ENCODE results near the gene PCDHB10.
"Not testable (repeated sequence)": the region's sequence is repeated elsewhere in the genome, so short reads cannot be mapped to it uniquely, and the experiment has no call there.

PCDHB10 gene

GRCh38 chr5:141172381-141173204 lies 19.6 kb upstream of the PCDHB10 start, which contains the start of gene PCDHB7:
Gene PCDHB7 (plus strand): TSS chr5:141172644. CDS start chr5:141172836, 192 bp downstream.
- H3K9me2 ChIP-seq (replicated peaks; ENCODE audit: insufficient read depth, low read length): no peaks in the 10 kb centered on the region
- H3K4me2 ChIP-seq (ENCODE audit: low read depth, low read length, poor library complexity, severe bottlenecking): peak within 1 kb of the TSS; percentile 22
- H3K36me3 ChIP-seq (ENCODE audit: low read length): no peaks in the 10 kb centered on the region
- H4K20me1 ChIP-seq (ENCODE audit: low read depth, low read length): no peaks in the 10 kb centered on the region; the same call in 1 of the 2 replicates
- no peak within 1 kb of the TSS for H3K27ac ChIP-seq (ENCODE audit: low read depth, low read length)
- H3K79me2 ChIP-seq (ENCODE audit: insufficient read depth, low read length): no peaks in the 10 kb centered on the region
- H3K9ac ChIP-seq (ENCODE audit: low read length): no peak within 1 kb of the TSS
- H3K4me3 ChIP-seq (ENCODE audit: insufficient read depth, low read length, poor library complexity, severe bottlenecking): no peak within 1 kb of the TSS
- H3K9me3 ChIP-seq (ENCODE audit: insufficient read depth, low read length): no peaks in the 10 kb centered on the region
- no peak for TF ChIP-seq EZH2phosphoT487 (conservative IDR thresholded peaks at IDR 0.05; ENCODE audit: low read length)
- TF ChIP-seq, protein P1, sequence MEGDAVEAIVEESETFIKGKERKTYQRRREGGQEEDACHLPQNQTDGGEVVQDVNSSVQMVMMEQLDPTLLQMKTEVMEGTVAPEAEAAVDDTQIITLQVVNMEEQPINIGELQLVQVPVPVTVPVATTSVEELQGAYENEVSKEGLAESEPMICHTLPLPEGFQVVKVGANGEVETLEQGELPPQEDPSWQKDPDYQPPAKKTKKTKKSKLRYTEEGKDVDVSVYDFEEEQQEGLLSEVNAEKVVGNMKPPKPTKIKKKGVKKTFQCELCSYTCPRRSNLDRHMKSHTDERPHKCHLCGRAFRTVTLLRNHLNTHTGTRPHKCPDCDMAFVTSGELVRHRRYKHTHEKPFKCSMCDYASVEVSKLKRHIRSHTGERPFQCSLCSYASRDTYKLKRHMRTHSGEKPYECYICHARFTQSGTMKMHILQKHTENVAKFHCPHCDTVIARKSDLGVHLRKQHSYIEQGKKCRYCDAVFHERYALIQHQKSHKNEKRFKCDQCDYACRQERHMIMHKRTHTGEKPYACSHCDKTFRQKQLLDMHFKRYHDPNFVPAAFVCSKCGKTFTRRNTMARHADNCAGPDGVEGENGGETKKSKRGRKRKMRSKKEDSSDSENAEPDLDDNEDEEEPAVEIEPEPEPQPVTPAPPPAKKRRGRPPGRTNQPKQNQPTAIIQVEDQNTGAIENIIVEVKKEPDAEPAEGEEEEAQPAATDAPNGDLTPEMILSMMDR (IDR thresholded peaks at IDR 0.05; ENCODE audit: insufficient read depth, low read length, poor library complexity, severe bottlenecking): peak; percentile 75
- H2AFZ ChIP-seq (ENCODE audit: low read depth, low read length, severe bottlenecking): no peak within 1 kb of the TSS
- no peaks in the 10 kb centered on the region for H3F3A ChIP-seq (ENCODE audit: insufficient read depth)
- H3K27me3 ChIP-seq (ENCODE audit: low read length): peaks cover 3% of the 10 kb centered on the region; the same call in 1 of the 2 replicates

DNA sequence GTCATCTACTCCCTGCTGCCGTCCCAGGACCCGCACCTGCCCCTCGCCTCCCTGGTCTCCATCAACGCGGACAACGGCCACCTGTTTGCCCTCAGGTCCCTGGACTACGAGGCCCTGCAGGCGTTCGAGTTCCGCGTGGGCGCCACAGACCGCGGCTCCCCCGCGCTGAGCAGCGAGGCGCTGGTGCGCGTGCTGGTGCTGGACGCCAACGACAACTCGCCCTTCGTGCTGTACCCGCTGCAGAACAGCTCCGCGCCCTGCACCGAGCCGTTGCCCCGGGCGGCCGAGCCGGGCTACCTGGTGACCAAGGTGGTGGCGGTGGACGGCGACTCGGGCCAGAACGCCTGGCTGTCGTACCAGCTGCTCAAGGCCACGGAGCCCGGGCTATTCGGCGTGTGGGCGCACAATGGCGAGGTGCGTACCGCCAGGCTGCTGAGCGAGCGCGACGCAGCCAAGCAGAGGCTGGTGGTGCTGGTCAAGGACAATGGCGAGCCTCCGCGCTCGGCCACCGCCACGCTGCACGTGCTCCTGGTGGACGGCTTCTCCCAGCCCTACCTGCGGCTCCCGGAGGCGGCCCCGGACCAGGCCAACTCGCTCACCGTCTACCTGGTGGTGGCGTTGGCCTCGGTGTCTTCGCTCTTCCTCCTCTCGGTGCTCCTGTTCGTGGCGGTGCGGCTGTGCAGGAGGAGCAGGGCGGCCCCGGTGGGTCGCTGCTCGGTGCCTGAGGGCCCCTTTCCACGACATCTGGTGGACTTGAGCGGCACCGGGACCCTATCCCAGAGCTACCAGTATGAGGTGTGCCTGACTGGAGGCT lies 17.7 kb upstream of the PCDHB10 start:
- H3K79me2 ChIP-seq (ENCODE audit: insufficient read depth, low read length); H3K27ac ChIP-seq (ENCODE audit: low read depth, low read length): not testable (repeated sequence)

DNA sequence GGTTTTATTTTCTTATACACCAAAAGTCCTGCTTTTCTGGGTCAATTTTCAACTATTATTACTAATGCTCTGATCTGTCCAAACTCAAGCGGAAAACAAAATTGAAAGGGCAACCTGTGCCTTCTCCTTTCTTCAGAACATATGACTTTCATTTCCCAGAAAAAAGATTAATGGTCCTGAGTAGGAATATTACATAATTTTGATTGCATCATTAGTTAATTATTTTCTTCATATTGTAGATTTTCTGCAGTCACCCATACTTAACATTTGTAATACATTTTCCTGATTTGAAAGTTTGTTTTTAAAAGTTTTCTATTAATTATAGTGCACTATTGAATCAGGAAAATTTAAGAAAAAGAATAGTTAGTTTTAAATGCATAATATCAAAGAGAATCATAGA lies 16.2 kb upstream of the PCDHB10 start:
- no peaks in the 10 kb centered on the region for H3K36me3 ChIP-seq (ENCODE audit: low read length)
- no peaks in the 10 kb centered on the region for H3K9me3 ChIP-seq (ENCODE audit: insufficient read depth, low read length)
- peaks cover 3% of the 10 kb centered on the region; the same call in 1 of the 2 replicates for H3K27me3 ChIP-seq (ENCODE audit: low read length)
- H3K9me2 ChIP-seq (replicated peaks; ENCODE audit: insufficient read depth, low read length): no peaks in the 10 kb centered on the region
- H3K79me2 ChIP-seq (ENCODE audit: insufficient read depth, low read length): no peaks in the 10 kb centered on the region
- TF ChIP-seq EZH2phosphoT487 (conservative IDR thresholded peaks at IDR 0.05; ENCODE audit: low read length): no peak
- TF ChIP-seq, protein P1 (IDR thresholded peaks at IDR 0.05; ENCODE audit: insufficient read depth, low read length, poor library complexity, severe bottlenecking): no peak
- no peak overlapping the region for H3K27ac ChIP-seq (ENCODE audit: low read depth, low read length)
- H2AFZ ChIP-seq (ENCODE audit: low read depth, low read length, severe bottlenecking): no peak overlapping the region
- no peaks in the 10 kb centered on the region for H3F3A ChIP-seq (ENCODE audit: insufficient read depth)
- no peak overlapping the region for H3K4me2 ChIP-seq (ENCODE audit: low read depth, low read length, poor library complexity, severe bottlenecking)
- H4K20me1 ChIP-seq (ENCODE audit: low read depth, low read length): no peaks in the 10 kb centered on the region; the same call in 1 of the 2 replicates
- no peak overlapping the region for H3K9ac ChIP-seq (ENCODE audit: low read length)
- H3K4me3 ChIP-seq (ENCODE audit: insufficient read depth, low read length, poor library complexity, severe bottlenecking): no peak overlapping the region

More for the DNA sequence above, 17.7 kb upstream of the PCDHB10 start:
- not testable (repeated sequence) for H3K4me3 ChIP-seq (ENCODE audit: insufficient read depth, low read length, poor library complexity, severe bottlenecking); H3K9me2 ChIP-seq (replicated peaks; ENCODE audit: insufficient read depth, low read length); H4K20me1 ChIP-seq (ENCODE audit: low read depth, low read length); H3K36me3 ChIP-seq (ENCODE audit: low read length); H3K27me3 ChIP-seq (ENCODE audit: low read length); H3K9me3 ChIP-seq (ENCODE audit: insufficient read depth, low read length); H3K9ac ChIP-seq (ENCODE audit: low read length); H3K4me2 ChIP-seq (ENCODE audit: low read depth, low read length, poor library complexity, severe bottlenecking); H2AFZ ChIP-seq (ENCODE audit: low read depth, low read length, severe bottlenecking); H3F3A ChIP-seq (ENCODE audit: insufficient read depth)

DNA sequence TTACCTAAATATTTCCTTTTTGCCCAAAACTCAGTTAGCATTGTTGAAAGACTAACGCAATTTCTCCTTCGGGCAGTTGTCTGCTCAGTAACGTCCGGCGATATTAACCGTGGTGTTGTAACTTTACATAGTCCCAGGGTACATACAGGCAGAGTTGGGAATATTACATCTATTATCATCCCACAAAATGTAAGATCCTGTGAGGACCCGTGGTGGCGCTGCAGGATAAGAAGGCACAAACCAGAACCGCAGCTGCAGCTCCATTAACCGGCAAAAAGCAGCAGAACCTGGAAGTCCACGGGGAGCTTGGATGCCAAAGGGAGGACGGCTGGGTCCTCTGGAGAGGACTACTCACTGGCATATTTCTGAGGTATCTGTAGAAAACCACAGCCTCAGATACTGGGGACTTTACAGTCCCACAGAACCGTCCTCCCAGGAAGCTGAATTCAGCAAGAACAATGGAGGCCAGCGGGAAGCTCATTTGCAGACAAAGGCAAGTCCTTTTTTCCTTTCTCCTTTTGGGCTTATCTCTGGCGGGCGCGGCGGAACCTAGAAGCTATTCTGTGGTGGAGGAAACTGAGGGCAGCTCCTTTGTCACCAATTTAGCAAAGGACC lies 14.5 kb upstream of the PCDHB10 start, which contains the start of gene PCDHB8:
Gene PCDHB8 (plus strand): TSS at position 214 of the 615 bp plus-strand sequence. CDS start 245 bp downstream, at position 459.
- not testable (repeated sequence) for H3K9ac ChIP-seq (ENCODE audit: low read length); H4K20me1 ChIP-seq (ENCODE audit: low read depth, low read length); H3K4me2 ChIP-seq (ENCODE audit: low read depth, low read length, poor library complexity, severe bottlenecking); H3K27ac ChIP-seq (ENCODE audit: low read depth, low read length); H3K4me3 ChIP-seq (ENCODE audit: insufficient read depth, low read length, poor library complexity, severe bottlenecking); H3K9me3 ChIP-seq (ENCODE audit: insufficient read depth, low read length); H3K9me2 ChIP-seq (replicated peaks; ENCODE audit: insufficient read depth, low read length); H3K36me3 ChIP-seq (ENCODE audit: low read length); H2AFZ ChIP-seq (ENCODE audit: low read depth, low read length, severe bottlenecking); H3F3A ChIP-seq (ENCODE audit: insufficient read depth); H3K79me2 ChIP-seq (ENCODE audit: insufficient read depth, low read length); H3K27me3 ChIP-seq (ENCODE audit: low read length)

GRCh38 chr5:141179371-141179770 lies 12.8 kb upstream of the PCDHB10 start:
- not testable (repeated sequence) for H3K36me3 ChIP-seq (ENCODE audit: low read length); H3K4me2 ChIP-seq (ENCODE audit: low read depth, low read length, poor library complexity, severe bottlenecking); H3F3A ChIP-seq (ENCODE audit: insufficient read depth); H2AFZ ChIP-seq (ENCODE audit: low read depth, low read length, severe bottlenecking); H3K9me3 ChIP-seq (ENCODE audit: insufficient read depth, low read length); H3K79me2 ChIP-seq (ENCODE audit: insufficient read depth, low read length); H3K27ac ChIP-seq (ENCODE audit: low read depth, low read length); H4K20me1 ChIP-seq (ENCODE audit: low read depth, low read length); H3K9me2 ChIP-seq (replicated peaks; ENCODE audit: insufficient read depth, low read length); H3K4me3 ChIP-seq (ENCODE audit: insufficient read depth, low read length, poor library complexity, severe bottlenecking); H3K9ac ChIP-seq (ENCODE audit: low read length); H3K27me3 ChIP-seq (ENCODE audit: low read length)

DNA sequence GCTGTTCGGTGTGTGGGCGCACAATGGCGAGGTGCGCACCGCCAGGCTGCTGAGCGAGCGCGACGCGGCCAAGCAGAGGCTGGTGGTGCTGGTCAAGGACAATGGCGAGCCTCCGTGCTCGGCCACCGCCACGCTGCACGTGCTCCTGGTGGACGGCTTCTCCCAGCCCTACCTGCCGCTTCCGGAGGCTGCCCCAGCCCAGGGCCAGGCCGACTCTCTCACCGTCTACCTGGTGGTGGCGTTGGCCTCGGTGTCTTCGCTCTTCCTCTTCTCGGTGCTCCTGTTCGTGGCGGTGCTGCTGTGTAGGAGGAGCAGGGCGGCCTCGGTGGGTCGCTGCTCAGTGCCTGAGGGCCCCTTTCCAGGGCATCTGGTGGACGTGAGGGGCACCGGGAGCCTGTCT lies 12.3 kb upstream of the PCDHB10 start:
- not testable (repeated sequence) for H3K9me3 ChIP-seq (ENCODE audit: insufficient read depth, low read length); H3K27me3 ChIP-seq (ENCODE audit: low read length); H3K4me2 ChIP-seq (ENCODE audit: low read depth, low read length, poor library complexity, severe bottlenecking); H3K27ac ChIP-seq (ENCODE audit: low read depth, low read length); H2AFZ ChIP-seq (ENCODE audit: low read depth, low read length, severe bottlenecking); H3K79me2 ChIP-seq (ENCODE audit: insufficient read depth, low read length); H3K9me2 ChIP-seq (replicated peaks; ENCODE audit: insufficient read depth, low read length); H3K36me3 ChIP-seq (ENCODE audit: low read length); H3K9ac ChIP-seq (ENCODE audit: low read length); H3K4me3 ChIP-seq (ENCODE audit: insufficient read depth, low read length, poor library complexity, severe bottlenecking); H3F3A ChIP-seq (ENCODE audit: insufficient read depth); H4K20me1 ChIP-seq (ENCODE audit: low read depth, low read length)

Measured in SU-DHL-6 (cell line).